GM10248 (cell line): Measurements from ENCODE around the gene ACMSD.
A peak's percentile ranks its signal among the peaks of the same experiment; 100 is the strongest.

Experiments used
- CTCF ChIA-PET: fragments of 300-600 bp; sonication (Branson Sonifier 250); formaldehyde crosslinking; extraction: SDS; loops from one replicate; lab custom pipeline; 2021; ENCODE audit warnings: antibody characterized with exemption; lab: Yijun Ruan, JAX
- POLR2A ChIA-PET: fragments of 350-650 bp; sonication (Branson Sonifier 250); formaldehyde crosslinking; extraction: SDS; loops from one replicate; lab custom pipeline; 2020; ENCODE audit warnings: antibody characterized with exemption; lab: Yijun Ruan, JAX
- DNase-seq: peaks from one replicate; pipeline ENCODE4 v3.0.0; 2012; ENCODE audit errors: extremely low spot score
- TF ChIP-seq, protein P1 (sequence below): IDR thresholded peaks from 2 replicates; pipeline ENCODE4 v1.5.1; 2012; ENCODE audit warnings: mild to moderate bottlenecking, low read depth; ENCODE audit errors: extremely low read depth, missing control alignments, control extremely low read depth

ACMSD gene

DNA sequence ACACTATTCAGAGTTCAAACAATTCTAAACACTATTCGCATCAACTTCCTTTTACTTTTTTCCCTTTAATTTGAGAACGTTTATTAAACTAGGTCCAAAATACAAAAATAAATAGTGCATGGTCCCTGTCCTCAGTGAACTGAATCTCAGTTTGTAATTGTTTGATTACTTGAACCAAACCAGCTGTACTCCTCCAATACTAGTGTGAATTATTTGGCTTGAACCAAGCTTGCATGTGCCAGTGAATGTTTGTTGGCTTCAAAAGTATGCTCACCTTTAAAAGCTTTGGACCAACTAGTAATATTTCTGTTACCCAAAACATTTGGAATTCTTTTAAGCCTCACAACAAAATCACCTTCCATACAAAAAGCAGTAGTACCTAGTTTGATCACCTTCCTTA lies 95.7 kb downstream of the ACMSD start:
- POLR2A ChIA-PET: no interaction called here
- CTCF ChIA-PET: no interaction called here
- TF ChIP-seq, protein P1, sequence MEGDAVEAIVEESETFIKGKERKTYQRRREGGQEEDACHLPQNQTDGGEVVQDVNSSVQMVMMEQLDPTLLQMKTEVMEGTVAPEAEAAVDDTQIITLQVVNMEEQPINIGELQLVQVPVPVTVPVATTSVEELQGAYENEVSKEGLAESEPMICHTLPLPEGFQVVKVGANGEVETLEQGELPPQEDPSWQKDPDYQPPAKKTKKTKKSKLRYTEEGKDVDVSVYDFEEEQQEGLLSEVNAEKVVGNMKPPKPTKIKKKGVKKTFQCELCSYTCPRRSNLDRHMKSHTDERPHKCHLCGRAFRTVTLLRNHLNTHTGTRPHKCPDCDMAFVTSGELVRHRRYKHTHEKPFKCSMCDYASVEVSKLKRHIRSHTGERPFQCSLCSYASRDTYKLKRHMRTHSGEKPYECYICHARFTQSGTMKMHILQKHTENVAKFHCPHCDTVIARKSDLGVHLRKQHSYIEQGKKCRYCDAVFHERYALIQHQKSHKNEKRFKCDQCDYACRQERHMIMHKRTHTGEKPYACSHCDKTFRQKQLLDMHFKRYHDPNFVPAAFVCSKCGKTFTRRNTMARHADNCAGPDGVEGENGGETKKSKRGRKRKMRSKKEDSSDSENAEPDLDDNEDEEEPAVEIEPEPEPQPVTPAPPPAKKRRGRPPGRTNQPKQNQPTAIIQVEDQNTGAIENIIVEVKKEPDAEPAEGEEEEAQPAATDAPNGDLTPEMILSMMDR: no peak
- no peak for DNase-seq

DNA sequence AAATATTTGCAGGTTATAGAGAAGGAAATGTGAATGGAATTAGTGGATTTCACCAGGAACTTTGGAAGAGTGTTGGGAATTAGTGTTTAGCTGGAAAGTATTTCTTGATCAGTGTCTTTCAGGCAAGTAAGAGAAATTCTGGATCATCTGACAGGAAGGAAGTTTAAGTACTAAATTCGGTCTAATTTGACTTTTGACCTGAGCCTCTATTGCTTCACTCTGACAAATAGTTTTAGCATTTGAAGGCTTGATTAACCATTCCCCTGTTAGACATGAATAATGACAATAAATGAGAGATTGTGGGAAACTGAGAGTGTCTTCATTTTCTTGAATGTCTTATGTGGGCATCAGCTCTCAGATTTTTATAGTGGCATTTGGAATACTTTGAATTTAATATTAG lies 96.2 kb downstream of the ACMSD start:
- POLR2A ChIA-PET: no interaction called here
- DNase-seq: no peak
- CTCF ChIA-PET: no interaction called here
- TF ChIP-seq, protein P1: no peak

DNA sequence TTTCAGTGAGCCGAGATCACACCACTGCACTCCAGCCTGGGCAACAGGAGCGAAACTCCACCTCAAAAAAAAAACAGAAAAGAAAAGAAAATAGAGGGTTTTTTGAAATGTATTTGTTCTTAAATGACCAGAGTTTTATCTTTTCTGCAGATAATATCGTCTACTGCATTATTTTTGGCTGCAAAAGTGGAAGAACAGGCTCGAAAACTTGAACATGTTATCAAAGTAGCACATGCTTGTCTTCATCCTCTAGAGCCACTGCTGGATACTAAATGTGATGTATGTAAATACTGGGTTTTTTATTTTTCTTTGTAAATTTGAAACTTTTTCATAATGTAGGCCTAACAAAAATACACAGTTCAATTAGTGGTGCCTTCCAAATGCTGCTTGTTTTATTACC lies 98.3 kb downstream of the ACMSD start:
- ChIA-PET CTCF (no interaction called here), POLR2A (no interaction called here)
- DNase-seq: no peak
- TF ChIP-seq, protein P1: no peak

DNA sequence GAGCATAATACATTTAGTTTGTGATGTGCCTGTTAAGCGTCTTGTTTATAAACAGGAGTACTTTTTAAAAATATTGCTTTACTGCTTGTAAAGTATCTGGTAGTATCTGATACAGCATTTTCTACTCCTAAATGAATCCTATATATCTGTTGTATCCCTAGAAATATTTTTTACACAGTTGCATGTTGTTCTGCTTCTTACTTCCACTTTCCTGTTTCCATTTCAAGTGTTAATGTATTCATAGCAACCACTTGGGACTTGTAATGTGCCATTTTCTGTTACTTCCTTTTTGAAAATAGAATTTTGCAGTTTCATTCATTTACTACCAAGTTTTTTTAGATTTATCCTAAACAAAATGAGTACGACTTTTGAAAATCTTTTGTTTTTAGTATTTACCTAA lies 105.1 kb downstream of the ACMSD start:
- POLR2A ChIA-PET: no interaction called here
- TF ChIP-seq, protein P1: no peak
- CTCF ChIA-PET: interaction anchor here (1.7 to 1.8 kb wide), 2 partner anchors 16 to 26 kb away, joined by 3 to 5 read pairs; no protein-coding TSS in a partner anchor
- DNase-seq: peak; percentile 38

DNA sequence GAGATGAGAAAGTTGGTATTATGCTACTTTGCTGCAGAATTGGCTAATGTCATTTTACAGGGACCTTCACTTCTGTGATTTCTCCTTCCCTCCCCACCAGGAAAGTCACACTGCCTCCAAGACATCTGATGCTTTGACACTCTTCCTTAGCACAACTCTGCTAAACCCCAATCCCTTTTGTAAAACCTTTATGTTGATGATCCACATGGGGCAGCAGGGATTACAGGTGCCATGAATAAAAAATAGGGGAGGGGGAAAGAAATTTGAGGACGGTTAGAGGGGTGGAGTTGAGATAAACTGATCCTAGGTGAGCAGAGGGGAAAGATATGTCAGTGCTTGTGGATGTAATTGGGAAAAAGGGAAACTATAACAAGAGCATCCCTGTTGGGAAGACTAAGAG lies 106.6 kb downstream of the ACMSD start:
- POLR2A ChIA-PET: no interaction called here
- CTCF ChIA-PET: interaction anchor here (1.7 kb wide), 1 partner anchor 28 kb away, joined by 3 read pairs; no protein-coding TSS in a partner anchor
- DNase-seq: no peak
- TF ChIP-seq, protein P1: no peak

DNA sequence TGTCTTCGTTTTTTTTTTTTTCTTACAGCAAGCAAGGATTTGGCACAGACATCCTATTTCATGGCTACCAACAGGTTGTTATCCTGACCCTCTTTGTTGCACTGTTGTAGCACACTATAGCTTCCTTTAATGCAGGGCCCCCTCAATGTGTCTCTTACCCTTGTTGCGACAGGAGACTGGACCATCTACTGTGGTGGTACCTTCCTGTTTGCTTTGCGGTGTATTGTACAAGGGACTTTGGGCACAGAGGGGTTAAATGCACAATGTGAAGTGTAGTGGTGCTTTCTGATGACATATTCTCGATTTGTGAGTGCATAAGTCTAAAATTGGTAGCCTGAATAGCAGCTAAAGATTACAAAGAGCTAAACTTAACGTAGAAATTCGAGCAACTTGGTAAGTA lies 107.7 kb downstream of the ACMSD start:
- DNase-seq: no peak
- ChIA-PET CTCF (interaction anchor here (1.2 to 2.0 kb wide), 2 partner anchors 10 to 495 kb away, joined by 3 to 8 read pairs; no protein-coding TSS in a partner anchor), POLR2A (no interaction called here)
- TF ChIP-seq, protein P1: no peak
